K562 (cell line): Measurements from ENCODE around the gene CPA4. TPM values are rescaled to one million over a fixed set of nuclear protein-coding genes. Genes with fewer than 3 reads are reported as not detected.
A peak's percentile ranks its signal among the peaks of the same experiment; 100 is the strongest.

Experiments
- ATAC-seq: fragments of 200-7000 bp; cut with Tn5 transposase; 3 replicates; pipeline ENCODE4 v1.9.1; 2020; ENCODE audit warnings: moderate library complexity
- BruUV-seq: library from RNA; stranded (reverse); fragments of 400-500 nt; replicated peaks from 2 replicates; lab custom pipeline; 2021; lab: Mats Ljungman, UMichigan
- CTCF ChIA-PET: fragments of 300-600 bp; formaldehyde crosslinking; extraction: SDS; loops from one replicate; lab custom pipeline; 2021; ENCODE audit warnings: low intra/inter-chr PET ratio; lab: Yijun Ruan, JAX
- POLR2A ChIA-PET: fragments of 300-600, 350-650 bp; sonication (Branson Sonifier 250); formaldehyde crosslinking; extraction: SDS; loops from one replicate; lab custom pipeline; 2021; ENCODE audit warnings: antibody characterized with exemption, inconsistent platforms; lab: Yijun Ruan, JAX
- DNase-seq, 4 experiments: peaks; one replicate each; pipeline versions ENCODE4 v3.0.0 to v3.0.0-alpha.2; 2011 to 2018; ENCODE audit warnings: low spot score in 3 of 4, mixed read lengths in 3 of 4; ENCODE audit errors: extremely low read depth in 1 of 4
- FAIRE-seq: peaks from 2 replicates; lab custom pipeline; 2011; peaks lifted over from hg19 to GRCh38; lab: Jason Lieb, UNC
- H2AFZ ChIP-seq: 2 replicates; pipeline ENCODE4 v1.6.0; 2011; ENCODE audit warnings: low read depth, low read length, control low read depth, inconsistent platforms
- H3K27ac ChIP-seq: fragments of 200-600 bp; 3 replicates; pipeline ENCODE4 v1.8.0; 2011; ENCODE audit warnings: low read depth, mild to moderate bottlenecking, control low read depth, inconsistent platforms, low read length, moderate library complexity, mixed read lengths; ENCODE audit errors: extremely low read depth
- H3K27me3 ChIP-seq, 2 experiments: fragments of 300-600 bp in 1 of 2; 2 replicates in 1 of 2; 3 replicates in 1 of 2; pipeline versions ENCODE4 v1.6.0 to v1.8.0; 2011; ENCODE audit warnings: inconsistent platforms in 2 of 2, low read length in 2 of 2, mild to moderate bottlenecking in 1 of 2, mixed read lengths in 1 of 2, moderate library complexity in 1 of 2; ENCODE audit not compliant: control insufficient read depth in 2 of 2, insufficient read depth in 2 of 2
- H3K36me3 ChIP-seq: fragments of 300-600 bp; 3 replicates; pipeline ENCODE4 v1.8.0; 2011; ENCODE audit warnings: mild to moderate bottlenecking, low read length, inconsistent platforms; ENCODE audit not compliant: control insufficient read depth, insufficient read depth
- H3K4me1 ChIP-seq, 2 experiments: fragments of 200-600 bp in 1 of 2; replicated peaks in 1 of 2; 2 replicates in 1 of 2; 3 replicates in 1 of 2; pipeline versions ENCODE4 v1.5.1 to v1.8.0; 2011; ENCODE audit warnings: inconsistent platforms in 2 of 2, low read length in 2 of 2, mild to moderate bottlenecking in 1 of 2, mixed read lengths in 1 of 2, moderate library complexity in 1 of 2; ENCODE audit not compliant: control insufficient read depth in 2 of 2, insufficient read depth in 2 of 2
- H3K4me2 ChIP-seq: 2 replicates; pipeline ENCODE4 v1.6.1; 2011; ENCODE audit warnings: low read length, control low read depth, inconsistent platforms, mixed read lengths; ENCODE audit not compliant: insufficient read depth
- H3K4me3 ChIP-seq: fragments of 200-600 bp; sonication (generic), shearing (Covaris generic); 2 replicates; pipeline ENCODE4 v1.5.1; 2016; ENCODE audit warnings: control low read depth, inconsistent platforms
- H3K79me2 ChIP-seq: fragments of 200-600 bp; 3 replicates; pipeline ENCODE4 v1.8.0; 2011; ENCODE audit warnings: low read length, inconsistent platforms; ENCODE audit not compliant: control insufficient read depth, insufficient read depth
- H3K9ac ChIP-seq, 2 experiments: 2 replicates each; pipeline versions ENCODE4 v1.6.0 to v1.6.1; 2011; ENCODE audit warnings: low read depth in 2 of 2, low read length in 2 of 2, control low read depth in 1 of 2, inconsistent platforms in 1 of 2, mild to moderate bottlenecking in 1 of 2, mixed read lengths in 1 of 2; ENCODE audit not compliant: insufficient read depth in 1 of 2
- H3K9me1 ChIP-seq: one replicate; pipeline ENCODE4 v1.6.0; 2011; ENCODE audit warnings: inconsistent platforms, mild to moderate bottlenecking, low read length, moderate library complexity; ENCODE audit not compliant: control insufficient read depth, insufficient read depth
- H3K9me3 ChIP-seq: replicated peaks from 2 replicates; pipeline ENCODE4 v1.5.1; 2011; ENCODE audit warnings: low read depth, low read length, inconsistent platforms; ENCODE audit not compliant: control insufficient read depth, insufficient read depth
- H4K20me1 ChIP-seq: replicated peaks from 2 replicates; pipeline ENCODE4 v1.6.1; 2011; ENCODE audit warnings: low read length, inconsistent platforms, mixed read lengths; ENCODE audit not compliant: control insufficient read depth, insufficient read depth
- ARID1B ChIP-seq: fragments of 450-650 bp; IDR thresholded peaks from 2 replicates; pipeline ENCODE4 v1.6.1; 2016; ENCODE audit warnings: antibody characterized with exemption, mild to moderate bottlenecking, inconsistent platforms
- CAMTA2 ChIP-seq: fragments of 250-450 bp; sonication (Bioruptor Pico); conservative IDR thresholded peaks from 2 replicates; pipeline ENCODE4 v1.5.1; 2022
- DPF2 ChIP-seq: fragments of 450-650 bp; IDR thresholded peaks from 2 replicates; pipeline ENCODE4 v1.6.1; 2016
- ELF2 ChIP-seq: fragments of 250-450 bp; sonication (Bioruptor Pico); IDR thresholded peaks from 2 replicates; pipeline ENCODE4 v1.5.0; 2021; ENCODE audit warnings: mild to moderate bottlenecking
- FOSL1 ChIP-seq: fragments of 200-800 bp; sonication (Bioruptor generic); conservative IDR thresholded peaks from 2 replicates; pipeline ENCODE4 v1.6.1; 2016; ENCODE audit warnings: missing genetic modification characterization, missing compliant biosample characterization
- FOXM1 ChIP-seq, 2 experiments: fragments of 450-650 bp in 1 of 2; sonication (generic) in 1 of 2; formaldehyde crosslinking in 1 of 2; IDR thresholded peaks; 2 replicates each; pipeline versions ENCODE4 v1.6.1 to v1.9.0; 2017 to 2022; ENCODE audit warnings: low read depth in 2 of 2, mild to moderate bottlenecking in 2 of 2, missing genetic modification reagents in 1 of 2, moderate library complexity in 1 of 2
- IFI16 ChIP-seq: fragments of 250-450 bp; sonication (Bioruptor Pico); IDR thresholded peaks from 2 replicates; pipeline ENCODE4 v2.1.2; 2022; ENCODE audit warnings: mild to moderate bottlenecking, inconsistent platforms
- JUN ChIP-seq, 2 experiments: sonication (generic) in 1 of 2; formaldehyde crosslinking in 1 of 2; IDR thresholded peaks; 2 replicates each; pipeline versions ENCODE4 v1.6.1 to v1.8.0; 2012 to 2022; ENCODE audit warnings: borderline replicate concordance in 2 of 2, mild to moderate bottlenecking in 2 of 2, improper control_type of control experiment in 1 of 2, low read depth in 1 of 2, low read length in 1 of 2, missing genetic modification reagents in 1 of 2
- JUND ChIP-seq, 2 experiments: IDR thresholded peaks; 2 replicates in 1 of 2; 3 replicates in 1 of 2; pipeline ENCODE4 v1.6.1; 2011; ENCODE audit warnings: borderline replicate concordance in 2 of 2, low read depth in 2 of 2, low read length in 2 of 2, improper control_type of control experiment in 1 of 2, missing biosample characterization in 1 of 2, missing genetic modification characterization in 1 of 2, missing genetic modification reagents in 1 of 2
- SMARCA4 ChIP-seq: fragments of 450-650 bp; IDR thresholded peaks from 2 replicates; pipeline ENCODE4 v1.6.1; 2016
- SMARCE1 ChIP-seq: fragments of 450-650 bp; IDR thresholded peaks from 2 replicates; pipeline ENCODE4 v1.7.1; 2016; ENCODE audit warnings: mild to moderate bottlenecking
- ZBTB40 ChIP-seq, 2 experiments: fragments of 450-650 bp in 1 of 2; sonication (generic) in 1 of 2; formaldehyde crosslinking in 1 of 2; IDR thresholded peaks; 2 replicates each; pipeline versions ENCODE4 v1.7.1 to v1.9.0; 2016 to 2022; ENCODE audit warnings: inconsistent platforms in 1 of 2, mild to moderate bottlenecking in 1 of 2, missing genetic modification reagents in 1 of 2
- ZNF324 ChIP-seq: fragments of 250-450 bp; sonication (Bioruptor Pico); IDR thresholded peaks from 2 replicates; pipeline ENCODE4 v1.4.0; 2020; ENCODE audit warnings: mild to moderate bottlenecking
- WGBS: fragments of 100-300 bp; shearing (Covaris generic); methylation state at CpG from one replicate; pipeline ENCODE4 v1.1.6; 2016; ENCODE audit warnings: low coverage, mixed read lengths; ENCODE audit not compliant: insufficient coverage; ENCODE audit errors: missing lambda C conversion rate; 5-methylcytosine and 5-hydroxymethylcytosine counted together
- in situ Hi-C: fragments of 300-500 bp; cut with MboI; formaldehyde crosslinking; loops from 4 replicates; pipeline ENCODE4 v1.15.0; 2018; ENCODE audit warnings: inconsistent platforms, mixed read lengths
- intact Hi-C: fragments of 100-400 bp; cut with micrococcal nuclease; formaldehyde crosslinking; loops from 2 replicates; pipeline ENCODE4 v1.14.2; 2022
- polyA plus RNA-seq, 8 experiments: library from polyadenylated mRNA; depleted of rRNA in 4 of 8; stranded (reverse) in 5 of 8; unstranded in 3 of 8; fragments of >200 nt; fragmentation: Nextera tagmentation in 2 of 8; fragmentation: Illumina TruSeq in 1 of 8; extraction: Ambion mirVana in 2 of 8; extraction: Trizol in 1 of 8; gene quantifications; 2 replicates each; pipeline versions ENCODE4 v1.2.1 to v1.2.3, GENCODE V29; 2011 to 2014; ENCODE audit warnings: inconsistent platforms in 1 of 8, missing spikeins in 1 of 8
- total RNA-seq, 7 experiments: library from RNA; depleted of rRNA in 6 of 7; stranded (reverse); fragments of >200 nt in 6 of 7; fragmentation: Illumina TruSeq in 2 of 7; extraction: Trizol in 2 of 7; gene quantifications; 2 replicates each; pipeline versions ENCODE4 v1.2.1 to v1.2.3, GENCODE V29; 2011 to 2021; ENCODE audit warnings: low replicate concordance in 1 of 7

CPA4 gene
- total and polyA plus RNA-seq, 9 of the 15 experiments (the other 6 are each of a cell fraction or from before 2014, with no cell fraction given), result not detected

GRCh38 chr7:130290745-130291144 is 2.2 kb upstream of the CPA4 start:
- peak; percentile 48 for ATAC-seq
- DNase-seq, result peak in 1 of 4 experiments; percentile 33
- intact Hi-C loops, result no loop called here
- TF ChIP-seq ARID1B (0 out of 2 replicates have a peak, but pooled peaks have one; percentile 29), SMARCA4 (0 out of 2 replicates have a peak, but pooled peaks have one; percentile 20), CAMTA2 (no peak), FOSL1 (tag) (peak; percentile 49), SMARCE1 (0 out of 2 replicates have a peak, but pooled peaks have one; percentile 15), IFI16 (CRISPR knock-in tag) (no peak), ELF2 (CRISPR knock-in tag) (no peak), JUN (IDR thresholded peaks at IDR 0.05; ENCODE audit: borderline replicate concordance, low read depth, low read length) (peak; percentile 74; the same call in 1 of the 2 replicates), JUN (CRISPR knock-in tag; IDR thresholded peaks at IDR 0.05; ENCODE audit: borderline replicate concordance) (no peak), FOXM1 (IDR thresholded peaks at IDR 0.05; ENCODE audit: low read depth) (no peak), FOXM1 (CRISPR knock-in tag; IDR thresholded peaks at IDR 0.05; ENCODE audit: low read depth) (no peak), JUND (IDR thresholded peaks at IDR 0.05; ENCODE audit: borderline replicate concordance, low read depth, low read length) (peak; percentile 67; the same call in 1 of the 2 replicates), JUND (tag; IDR thresholded peaks at IDR 0.05; ENCODE audit: borderline replicate concordance, low read depth, low read length) (peak; percentile 69; the same call in 1 of the 3 replicates), DPF2 (0 out of 2 replicates have a peak, but pooled peaks have one; percentile 23), ZBTB40 (IDR thresholded peaks at IDR 0.05) (no peak), ZBTB40 (CRISPR knock-in tag; IDR thresholded peaks at IDR 0.05) (no peak), ZNF324 (CRISPR knock-in tag) (no peak)

More at GRCh38 chr7:130290745-130291144, 2.2 kb upstream of the CPA4 start:
- Histone ChIP-seq H3K9me1 (no peaks in the 10 kb centered on the region), H3K4me3 (no peak overlapping the region), H3K9ac (no peak overlapping the region), H3K36me3 (no peaks in the 10 kb centered on the region), H3K27ac (no peak overlapping the region), H2AFZ (peak overlapping the region; percentile 65), H3K27me3 (peaks cover 25 to 30% of the 10 kb centered on the region in 2 experiments; a peak in 4 of 5 replicates), H3K4me2 (no peak overlapping the region), H3K4me1 (no peaks in the 10 kb centered on the region; a peak in 2 of 5 replicates), H3K9me3 (no peaks in the 10 kb centered on the region), H4K20me1 (no peaks in the 10 kb centered on the region), H3K79me2 (no peaks in the 10 kb centered on the region)
- 11% methylated on average over 6 of the region's 6 CpGs for WGBS
- POLR2A ChIA-PET, result interaction anchor here (0.7 to 1.0 kb wide), 2 partner anchors 10 to 1335 kb away, joined by 3 read pairs; no protein-coding TSS in a partner anchor
- FAIRE-seq, result peak; percentile 11
- CTCF ChIA-PET, result no interaction called here
- BruUV-seq, result no TSS peak
- in situ Hi-C loops, result no loop called here
